ENCODE results near the gene NAT9.

The NAT9 gene

GRCh38 chr17:74776044-74776962 is at the start of gene NAT9:
Gene NAT9, minus strand, starts transcription at chr17:74776345. Its CDS starts 647 bp downstream, at chr17:74775698.
- peak in 1 of 2 experiments; percentile 72 for DNase-seq

- no peak for DNase-seq
These were observed 48.9 kb upstream of the NAT9 start for GRCh38 chr17:74824961-74825627.

GRCh38 chr17:74822939-74823367 is 46.8 kb upstream of the NAT9 start:
- no peak for DNase-seq

- no peak for DNase-seq
These were observed 46.3 kb upstream of the NAT9 start for GRCh38 chr17:74822335-74822938.

- DNase-seq, result no peak
These were observed 45.6 kb upstream of the NAT9 start for GRCh38 chr17:74821655-74822334.

GRCh38 chr17:74819801-74820436 is 43.8 kb upstream of the NAT9 start:
- no peak for DNase-seq

GRCh38 chr17:74818291-74818938 is 42.3 kb upstream of the NAT9 start:
- DNase-seq, result no peak

- no peak for DNase-seq
These were observed 40.9 kb upstream of the NAT9 start for GRCh38 chr17:74816905-74817620.

GRCh38 chr17:74815550-74816370 is 39.6 kb upstream of the NAT9 start:
- DNase-seq, result no peak

GRCh38 chr17:74815067-74815466 is 38.9 kb upstream of the NAT9 start:
- no peak for DNase-seq

GRCh38 chr17:74814453-74814852 is 38.3 kb upstream of the NAT9 start:
- DNase-seq, result no peak

GRCh38 chr17:74812109-74813009 is 36.2 kb upstream of the NAT9 start:
- no peak for DNase-seq

GRCh38 chr17:74810699-74811485 is 34.7 kb upstream of the NAT9 start:
- DNase-seq, result peak; percentile 53 to 55

GRCh38 chr17:74808714-74809430 is 32.7 kb upstream of the NAT9 start:
- no peak for DNase-seq

GRCh38 chr17:74807925-74808324 is 31.8 kb upstream of the NAT9 start:
- DNase-seq, result peak; percentile 84 to 91

- DNase-seq, result no peak
These were observed 31.3 kb upstream of the NAT9 start for GRCh38 chr17:74807441-74807840.

GRCh38 chr17:74806334-74806733 is 30.2 kb upstream of the NAT9 start:
- no peak for DNase-seq

- DNase-seq, result peak; percentile 83 to 88
These were observed 29.4 kb upstream of the NAT9 start for GRCh38 chr17:74805591-74805991.

Data from cerebellar nuclear complex (tissue), 1 donor.